HepG2 (cell line): Measurements from ENCODE around the gene FDPS. TPM values are rescaled to one million over a fixed set of nuclear protein-coding genes. Genes with fewer than 3 reads are reported as not detected.
A peak's percentile ranks its signal among the peaks of the same experiment; 100 is the strongest.

ENCODE experiments used
- DBP ChIP-seq: sonication (generic); formaldehyde crosslinking; IDR thresholded peaks from 2 replicates; pipeline ENCODE4 v1.4.0; 2020; ENCODE audit warnings: missing genetic modification reagents; ENCODE audit errors: not compliant biosample characterization
- DRAP1 ChIP-seq: IDR thresholded peaks from 2 replicates; pipeline ENCODE4 v1.6.1; 2016; ENCODE audit warnings: missing genetic modification reagents, missing compliant biosample characterization
- GPN1 ChIP-seq: sonication (generic); formaldehyde crosslinking; IDR thresholded peaks from 2 replicates; pipeline ENCODE4 v1.5.1; 2020; ENCODE audit warnings: missing genetic modification reagents, borderline replicate concordance
- HDAC1 ChIP-seq: sonication (generic); formaldehyde crosslinking; IDR thresholded peaks from 2 replicates; pipeline ENCODE4 v1.5.1; 2020; ENCODE audit warnings: mild to moderate bottlenecking, missing genetic modification reagents
- HNRNPK ChIP-seq: fragments of 200-400 bp; formaldehyde crosslinking; IDR thresholded peaks from 2 replicates; pipeline ENCODE4 v1.6.1; 2018; ENCODE audit warnings: low read length, low read depth, moderate library complexity, mild to moderate bottlenecking; ENCODE audit not compliant: poor library complexity, severe bottlenecking
- HOMEZ ChIP-seq: IDR thresholded peaks from 2 replicates; pipeline ENCODE4 v1.6.1; 2016; ENCODE audit warnings: low read depth
- IKZF1 ChIP-seq: fragments of 450-650 bp; IDR thresholded peaks from 2 replicates; pipeline ENCODE4 v1.7.1; 2016
- JUNB ChIP-seq: sonication (generic); formaldehyde crosslinking; IDR thresholded peaks from 2 replicates; pipeline ENCODE4 v1.8.0; 2022; ENCODE audit warnings: missing genetic modification reagents, mild to moderate bottlenecking, borderline replicate concordance
- RXRA ChIP-seq: sonication (generic); formaldehyde crosslinking; IDR thresholded peaks from 2 replicates; pipeline ENCODE4 v1.5.1; 2020; ENCODE audit warnings: missing genetic modification reagents
- SALL2 ChIP-seq: sonication (generic); formaldehyde crosslinking; IDR thresholded peaks from 2 replicates; pipeline ENCODE4 v1.8.1; 2023; ENCODE audit warnings: mild to moderate bottlenecking, missing genetic modification reagents, inconsistent platforms
- SYNCRIP ChIP-seq: fragments of 200-400 bp; formaldehyde crosslinking; IDR thresholded peaks from 2 replicates; pipeline ENCODE4 v1.6.1; 2018; ENCODE audit warnings: mild to moderate bottlenecking, low read depth, low read length; ENCODE audit not compliant: insufficient read depth
- TEAD2 ChIP-seq: sonication (generic); formaldehyde crosslinking; IDR thresholded peaks from 2 replicates; pipeline ENCODE4 v1.9.0; 2021; ENCODE audit warnings: missing genetic modification reagents
- TEAD3 ChIP-seq: optimal IDR thresholded peaks from 2 replicates; pipeline ENCODE3; 2016; ENCODE audit warnings: borderline replicate concordance
- THAP7 ChIP-seq: sonication (generic); formaldehyde crosslinking; IDR thresholded peaks from 2 replicates; pipeline ENCODE4 v1.8.1; 2023; ENCODE audit warnings: mild to moderate bottlenecking, missing genetic modification reagents
- XRCC5 ChIP-seq: fragments of 200-400 bp; formaldehyde crosslinking; optimal IDR thresholded peaks from 2 replicates; pipeline ENCODE3; 2017; ENCODE audit warnings: mild to moderate bottlenecking, low read length
- YEATS2 ChIP-seq: sonication (generic); formaldehyde crosslinking; IDR thresholded peaks from 2 replicates; pipeline ENCODE4 v1.4.0; 2020; ENCODE audit warnings: missing genetic modification reagents, borderline replicate concordance
- ZBTB21 ChIP-seq: sonication (generic); formaldehyde crosslinking; IDR thresholded peaks from 2 replicates; pipeline ENCODE4 v1.4.0; 2020; ENCODE audit warnings: missing genetic modification reagents
- ZMYM4 ChIP-seq: sonication (generic); formaldehyde crosslinking; IDR thresholded peaks from 2 replicates; pipeline ENCODE4 v1.8.1; 2023; ENCODE audit warnings: mild to moderate bottlenecking, missing genetic modification reagents
- ZNF18 ChIP-seq: sonication (generic); formaldehyde crosslinking; IDR thresholded peaks from 2 replicates; pipeline ENCODE4 v1.8.0; 2022; ENCODE audit warnings: mild to moderate bottlenecking, missing genetic modification reagents; ENCODE audit not compliant: insufficient replicate concordance
- polyA plus RNA-seq, 8 experiments: library from polyadenylated mRNA; depleted of rRNA in 3 of 8; stranded (reverse) in 7 of 8; unstranded in 1 of 8; fragments of >200 nt; fragmentation: Illumina TruSeq in 4 of 8; extraction: Trizol in 4 of 8; gene quantifications; 2 replicates each; pipeline versions ENCODE4 v1.2.1 to v1.2.3, GENCODE V29; 2011 to 2016; ENCODE audit warnings: low read depth in 4 of 8, missing spikeins in 1 of 8, mixed read lengths in 1 of 8; ENCODE audit not compliant: insufficient read depth in 1 of 8
- total RNA-seq, 5 experiments: library from RNA; depleted of rRNA; stranded (reverse); fragments of >200 nt; fragmentation: Illumina TruSeq; extraction: Trizol; gene quantifications; 2 replicates each; pipeline ENCODE4 v1.2.3, GENCODE V29; 2016; ENCODE audit warnings: low read depth in 1 of 5
- TF ChIP-seq, protein P1 (sequence below): sonication (generic); formaldehyde crosslinking; IDR thresholded peaks from 2 replicates; pipeline ENCODE4 v1.5.0; 2020; ENCODE audit warnings: missing genetic modification reagents, mild to moderate bottlenecking, borderline replicate concordance
- TF ChIP-seq, protein P2 (sequence below): sonication (generic); formaldehyde crosslinking; IDR thresholded peaks from 2 replicates; pipeline ENCODE4 v1.8.0; 2022; ENCODE audit warnings: missing genetic modification reagents, mild to moderate bottlenecking, moderate library complexity, borderline replicate concordance

FDPS gene
- total and polyA plus RNA-seq, 2 of the 13 experiments (the other 11 are each of a cell fraction or from before 2014, with no cell fraction given): 264 to 519 TPM

DNA sequence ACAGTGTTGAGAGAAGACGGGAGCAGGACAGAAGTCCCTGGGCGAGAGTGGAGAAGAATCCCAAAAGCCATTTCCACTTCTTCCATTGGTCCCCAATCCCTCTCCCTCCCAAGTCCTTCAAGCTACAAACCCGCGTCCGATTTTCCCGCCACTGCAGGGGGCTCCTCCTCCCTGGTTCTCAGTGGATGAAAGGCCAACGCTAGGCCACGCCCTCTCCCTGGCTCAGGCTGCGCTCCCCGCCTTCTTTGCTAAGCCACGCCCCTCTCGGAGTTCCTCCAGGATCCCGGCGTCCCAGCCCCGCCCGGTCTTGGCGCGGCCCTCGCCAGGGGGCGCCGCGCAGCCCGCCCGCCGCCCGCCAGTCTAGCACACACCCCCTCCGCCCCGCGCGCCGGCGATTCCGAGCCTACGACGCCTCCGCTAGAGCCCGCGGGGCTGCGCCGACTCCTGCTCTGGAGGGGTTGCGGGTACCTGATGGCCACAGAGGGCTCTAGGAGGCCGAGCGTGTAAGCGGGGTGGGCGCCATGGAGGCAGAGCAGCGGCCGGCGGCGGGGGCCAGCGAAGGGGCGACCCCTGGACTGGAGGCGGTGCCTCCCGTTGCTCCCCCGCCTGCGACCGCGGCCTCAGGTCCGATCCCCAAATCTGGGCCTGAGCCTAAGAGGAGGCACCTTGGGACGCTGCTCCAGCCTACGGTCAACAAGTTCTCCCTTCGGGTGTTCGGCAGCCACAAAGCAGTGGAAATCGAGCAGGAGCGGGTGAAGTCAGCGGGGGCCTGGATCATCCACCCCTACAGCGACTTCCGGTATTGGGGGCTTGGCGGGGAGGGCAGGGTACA, 31.4 kb upstream of the FDPS start, which contains the start of gene HCN3 (continued):
- TF ChIP-seq GPN1 (no peak), IKZF1 (no peak), DRAP1 (CRISPR knock-in tag) (0 out of 2 replicates have a peak, but pooled peaks have one; percentile 30), YEATS2 (CRISPR knock-in tag) (no peak), ZBTB21 (CRISPR knock-in tag) (no peak), HOMEZ (CRISPR knock-in tag) (0 out of 2 replicates have a peak, but pooled peaks have one; percentile 19), THAP7 (CRISPR knock-in tag) (0 out of 2 replicates have a peak, but pooled peaks have one; percentile 52), DBP (CRISPR knock-in tag) (no peak), SYNCRIP (no peak), XRCC5 (no peak), RXRA (CRISPR knock-in tag) (no peak; the same call in 1 of the 2 replicates), JUNB (CRISPR knock-in tag) (no peak), ZMYM4 (CRISPR knock-in tag) (peak; percentile 63), ZNF18 (CRISPR knock-in tag) (no peak), SALL2 (CRISPR knock-in tag) (no peak), TEAD2 (no peak), HDAC1 (CRISPR knock-in tag) (peak; percentile 22; the same call in 1 of the 2 replicates), TEAD3 (CRISPR knock-in tag) (no peak), HNRNPK (peak; percentile 48)
- TF ChIP-seq, protein P1, sequence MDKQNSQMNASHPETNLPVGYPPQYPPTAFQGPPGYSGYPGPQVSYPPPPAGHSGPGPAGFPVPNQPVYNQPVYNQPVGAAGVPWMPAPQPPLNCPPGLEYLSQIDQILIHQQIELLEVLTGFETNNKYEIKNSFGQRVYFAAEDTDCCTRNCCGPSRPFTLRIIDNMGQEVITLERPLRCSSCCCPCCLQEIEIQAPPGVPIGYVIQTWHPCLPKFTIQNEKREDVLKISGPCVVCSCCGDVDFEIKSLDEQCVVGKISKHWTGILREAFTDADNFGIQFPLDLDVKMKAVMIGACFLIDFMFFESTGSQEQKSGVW: no peak
- TF ChIP-seq, protein P2, sequence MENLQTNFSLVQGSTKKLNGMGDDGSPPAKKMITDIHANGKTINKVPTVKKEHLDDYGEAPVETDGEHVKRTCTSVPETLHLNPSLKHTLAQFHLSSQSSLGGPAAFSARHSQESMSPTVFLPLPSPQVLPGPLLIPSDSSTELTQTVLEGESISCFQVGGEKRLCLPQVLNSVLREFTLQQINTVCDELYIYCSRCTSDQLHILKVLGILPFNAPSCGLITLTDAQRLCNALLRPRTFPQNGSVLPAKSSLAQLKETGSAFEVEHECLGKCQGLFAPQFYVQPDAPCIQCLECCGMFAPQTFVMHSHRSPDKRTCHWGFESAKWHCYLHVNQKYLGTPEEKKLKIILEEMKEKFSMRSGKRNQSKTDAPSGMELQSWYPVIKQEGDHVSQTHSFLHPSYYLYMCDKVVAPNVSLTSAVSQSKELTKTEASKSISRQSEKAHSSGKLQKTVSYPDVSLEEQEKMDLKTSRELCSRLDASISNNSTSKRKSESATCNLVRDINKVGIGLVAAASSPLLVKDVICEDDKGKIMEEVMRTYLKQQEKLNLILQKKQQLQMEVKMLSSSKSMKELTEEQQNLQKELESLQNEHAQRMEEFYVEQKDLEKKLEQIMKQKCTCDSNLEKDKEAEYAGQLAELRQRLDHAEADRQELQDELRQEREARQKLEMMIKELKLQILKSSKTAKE (CRISPR knock-in tag): no peak
